ENCODE measurements around the gene ADI1.

Gene ADI1

GRCh38 chr2:3453190-3453999, 65.9 kb downstream of the ADI1 start:
- H3K27ac ChIP-seq: no peak overlapping the region

DNA sequence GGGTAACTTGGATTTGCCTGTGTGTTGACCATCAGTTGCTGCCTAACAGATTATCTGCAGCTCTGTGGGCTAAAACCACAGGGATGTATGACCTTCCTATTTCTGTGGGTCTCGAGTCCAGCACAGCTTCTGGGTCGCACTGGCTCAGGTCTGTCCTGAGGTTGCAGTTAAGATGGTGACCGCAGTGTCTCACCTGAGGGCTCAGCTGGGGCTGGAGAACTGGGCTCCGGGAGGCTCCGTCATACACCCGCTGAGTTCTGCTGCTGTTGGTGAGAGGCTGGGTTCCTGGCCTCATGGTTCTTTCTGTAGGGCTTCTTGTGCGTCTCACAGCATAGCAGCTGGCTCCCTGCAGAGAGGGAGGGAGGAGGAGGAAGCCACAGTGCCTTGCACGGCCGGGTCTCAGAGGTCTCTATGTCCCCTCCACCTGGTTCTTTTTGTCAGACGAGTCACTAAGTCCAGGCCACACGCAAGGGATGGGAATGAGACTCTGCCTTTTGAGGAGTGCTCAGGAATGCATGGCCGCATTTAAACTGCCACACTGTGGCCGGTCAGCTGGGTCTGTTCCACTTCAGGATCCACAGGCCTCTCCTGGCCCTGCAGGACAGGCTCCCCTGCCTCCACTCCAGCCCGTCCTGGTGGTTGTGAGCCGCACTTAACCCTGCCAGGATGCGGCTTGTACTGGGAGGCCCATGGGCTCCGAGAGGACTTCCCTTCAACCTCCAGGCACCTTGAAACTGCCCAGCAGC, 67.2 kb downstream of the ADI1 start:
- no peak overlapping the region for H3K4me3 ChIP-seq (IDR thresholded peaks at IDR 0.05; ENCODE audit: insufficient read depth, low read depth, low read length)
- H4K20me1 ChIP-seq (ENCODE audit: insufficient read depth): no peaks in the 10 kb centered on the region
- H3K27me3 ChIP-seq (ENCODE audit: insufficient read depth, low read depth): no peaks in the 10 kb centered on the region
- no peak overlapping the region for H3K4me2 ChIP-seq
- no peak overlapping the region for H3K27ac ChIP-seq
- no peak overlapping the region for H3K9ac ChIP-seq
- no peak overlapping the region for H2AFZ ChIP-seq (ENCODE audit: low read depth)
- no peak for TF ChIP-seq CTCF (conservative IDR thresholded peaks at IDR 0.05; ENCODE audit: low read depth, low read length)
- no peaks in the 10 kb centered on the region for H3K79me2 ChIP-seq (ENCODE audit: insufficient read depth, low read depth)
- H3K36me3 ChIP-seq (ENCODE audit: insufficient read depth): no peaks in the 10 kb centered on the region
- no peaks in the 10 kb centered on the region for H3K4me1 ChIP-seq (ENCODE audit: low read depth, poor library complexity, severe bottlenecking)

More at GRCh38 chr2:3453190-3453999, 65.9 kb downstream of the ADI1 start:
- no peak overlapping the region for H3K4me3 ChIP-seq (IDR thresholded peaks at IDR 0.05; ENCODE audit: insufficient read depth, low read depth, low read length)
- H4K20me1 ChIP-seq (ENCODE audit: insufficient read depth): no peaks in the 10 kb centered on the region
- H3K4me1 ChIP-seq (ENCODE audit: low read depth, poor library complexity, severe bottlenecking): no peaks in the 10 kb centered on the region
- H3K27me3 ChIP-seq (ENCODE audit: insufficient read depth, low read depth): no peaks in the 10 kb centered on the region
- H3K9ac ChIP-seq: no peak overlapping the region
- H3K79me2 ChIP-seq (ENCODE audit: insufficient read depth, low read depth): no peaks in the 10 kb centered on the region
- no peaks in the 10 kb centered on the region for H3K36me3 ChIP-seq (ENCODE audit: insufficient read depth)
- no peak overlapping the region for H3K4me2 ChIP-seq
- TF ChIP-seq CTCF (conservative IDR thresholded peaks at IDR 0.05; ENCODE audit: low read depth, low read length): no peak
- no peak overlapping the region for H2AFZ ChIP-seq (ENCODE audit: low read depth)

DNA sequence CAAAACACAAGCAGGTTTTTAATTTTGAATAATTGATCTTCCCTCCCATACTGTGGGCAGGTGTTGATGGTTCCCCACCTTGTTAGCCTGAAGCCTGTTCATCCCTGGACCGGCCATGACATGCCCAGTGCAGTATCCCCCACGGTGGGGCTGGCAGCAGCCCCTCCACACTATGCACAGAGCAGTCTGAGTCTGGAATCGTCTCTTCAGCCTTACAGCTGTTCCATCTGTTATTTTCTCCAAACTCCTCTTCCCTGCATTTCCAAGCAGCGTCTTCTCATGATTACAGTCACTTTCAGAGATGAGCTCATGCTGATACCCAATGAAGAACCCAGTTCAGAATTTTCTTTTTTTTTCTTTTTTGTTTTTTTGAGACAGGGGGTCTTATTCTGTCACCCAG, 68.2 kb downstream of the ADI1 start:
- H3K4me3 ChIP-seq (IDR thresholded peaks at IDR 0.05; ENCODE audit: insufficient read depth, low read depth, low read length): no peak overlapping the region
- no peaks in the 10 kb centered on the region for H3K36me3 ChIP-seq (ENCODE audit: insufficient read depth)
- H3K27me3 ChIP-seq (ENCODE audit: insufficient read depth, low read depth): no peaks in the 10 kb centered on the region
- no peaks in the 10 kb centered on the region for H4K20me1 ChIP-seq (ENCODE audit: insufficient read depth)
- H3K4me1 ChIP-seq (ENCODE audit: low read depth, poor library complexity, severe bottlenecking): no peaks in the 10 kb centered on the region
- no peak overlapping the region for H3K27ac ChIP-seq
- no peak overlapping the region for H3K9ac ChIP-seq
- H3K4me2 ChIP-seq: no peak overlapping the region
- H2AFZ ChIP-seq (ENCODE audit: low read depth): no peak overlapping the region
- H3K79me2 ChIP-seq (ENCODE audit: insufficient read depth, low read depth): no peaks in the 10 kb centered on the region
- TF ChIP-seq CTCF (conservative IDR thresholded peaks at IDR 0.05; ENCODE audit: low read depth, low read length): no peak

DNA sequence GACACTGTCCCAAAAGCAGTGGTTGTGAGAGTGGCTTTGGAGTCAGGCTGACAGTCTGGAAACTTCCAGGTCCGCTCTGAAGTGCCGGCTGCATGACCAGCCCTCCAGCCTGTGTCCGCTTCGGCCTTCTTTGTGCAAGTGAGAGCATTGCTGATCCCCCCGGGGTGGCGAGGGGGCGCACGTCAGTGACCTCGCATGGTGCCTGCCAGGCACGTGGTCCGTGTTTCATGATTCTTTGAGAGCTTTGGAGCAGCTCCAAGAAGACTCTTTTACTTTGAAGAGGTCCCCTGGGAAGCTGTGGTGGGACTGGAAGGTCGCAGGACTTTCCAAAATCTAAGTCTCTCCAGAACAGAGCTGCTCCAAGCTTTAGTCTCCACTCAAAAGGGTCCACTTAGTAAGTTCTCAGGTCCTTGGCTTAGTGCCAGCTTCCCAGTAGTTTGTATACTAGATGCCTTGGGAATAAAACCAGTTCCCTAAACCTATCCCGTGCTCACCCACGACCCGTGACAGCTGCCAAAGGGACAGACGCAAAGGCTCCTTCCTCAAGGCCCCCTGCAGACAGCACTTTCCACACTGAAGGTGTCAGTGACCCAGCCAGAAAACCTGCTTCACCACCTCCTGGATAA, 68.8 kb downstream of the ADI1 start:
- no peaks in the 10 kb centered on the region for H3K79me2 ChIP-seq (ENCODE audit: insufficient read depth, low read depth)
- no peaks in the 10 kb centered on the region for H3K36me3 ChIP-seq (ENCODE audit: insufficient read depth)
- no peak overlapping the region for H2AFZ ChIP-seq (ENCODE audit: low read depth)
- H4K20me1 ChIP-seq (ENCODE audit: insufficient read depth): no peaks in the 10 kb centered on the region
- no peak overlapping the region for H3K9ac ChIP-seq
- TF ChIP-seq CTCF (conservative IDR thresholded peaks at IDR 0.05; ENCODE audit: low read depth, low read length): no peak
- H3K4me2 ChIP-seq: no peak overlapping the region
- H3K4me3 ChIP-seq (IDR thresholded peaks at IDR 0.05; ENCODE audit: insufficient read depth, low read depth, low read length): no peak overlapping the region
- no peaks in the 10 kb centered on the region for H3K4me1 ChIP-seq (ENCODE audit: low read depth, poor library complexity, severe bottlenecking)
- H3K27me3 ChIP-seq (ENCODE audit: insufficient read depth, low read depth): no peaks in the 10 kb centered on the region
- no peak overlapping the region for H3K27ac ChIP-seq

Measured in KMS-11 (cell line).